DMS79 (cell line): ENCODE measurements around the gene SLC22A4.
A peak's percentile ranks its signal among the peaks of the same experiment; 100 is the strongest.

Experiments used
- DNase-seq: peaks from one replicate; lab custom pipeline; 2025; lab: John Stamatoyannopoulos, UW

Gene SLC22A4

DNA sequence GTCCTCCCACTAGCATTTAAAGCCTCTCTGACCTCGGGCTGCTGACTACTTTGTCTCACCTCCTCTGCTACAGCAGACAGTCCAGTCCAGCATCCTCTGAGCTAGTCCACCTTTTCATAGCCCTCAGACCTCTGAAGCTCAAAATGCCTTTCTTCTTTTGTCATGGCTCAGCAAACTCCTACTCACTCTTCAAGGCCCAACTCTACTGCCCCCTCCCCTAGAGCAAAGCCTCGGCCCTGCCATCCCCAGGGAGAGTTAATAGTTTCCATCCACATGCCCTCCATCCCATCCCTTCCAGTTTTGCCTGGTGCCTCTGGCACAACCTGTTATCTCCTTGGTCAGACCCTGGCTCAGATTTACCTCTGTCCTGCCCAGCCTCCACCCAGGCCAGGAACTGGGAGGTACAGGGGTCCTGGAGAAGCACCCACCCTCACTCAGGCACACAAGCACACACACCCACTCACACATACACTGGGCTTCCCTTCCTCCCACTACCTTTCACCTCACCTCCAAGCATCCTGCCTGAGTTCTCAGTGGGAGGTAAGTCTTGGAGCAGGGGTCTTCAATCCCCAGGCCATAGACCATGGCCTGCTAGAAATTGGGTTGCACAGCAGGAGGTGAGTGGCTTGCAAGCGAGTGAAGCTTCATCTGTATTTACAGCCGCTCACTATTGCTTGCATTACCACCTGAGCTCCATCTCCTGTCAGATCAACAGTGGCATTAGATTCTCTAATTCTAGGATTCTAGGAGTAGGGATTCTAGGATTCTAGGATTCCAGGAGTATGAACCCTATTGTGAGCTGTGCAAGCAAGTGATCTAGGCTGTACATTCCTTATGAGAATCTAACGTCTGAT is 18.6 kb upstream of the SLC22A4 start:
- no peak for DNase-seq

GRCh38 chr5:132277256-132277655 is 16.9 kb upstream of the SLC22A4 start:
- no peak for DNase-seq

GRCh38 chr5:132277971-132278853 is 16.0 kb upstream of the SLC22A4 start:
- no peak for DNase-seq

DNA sequence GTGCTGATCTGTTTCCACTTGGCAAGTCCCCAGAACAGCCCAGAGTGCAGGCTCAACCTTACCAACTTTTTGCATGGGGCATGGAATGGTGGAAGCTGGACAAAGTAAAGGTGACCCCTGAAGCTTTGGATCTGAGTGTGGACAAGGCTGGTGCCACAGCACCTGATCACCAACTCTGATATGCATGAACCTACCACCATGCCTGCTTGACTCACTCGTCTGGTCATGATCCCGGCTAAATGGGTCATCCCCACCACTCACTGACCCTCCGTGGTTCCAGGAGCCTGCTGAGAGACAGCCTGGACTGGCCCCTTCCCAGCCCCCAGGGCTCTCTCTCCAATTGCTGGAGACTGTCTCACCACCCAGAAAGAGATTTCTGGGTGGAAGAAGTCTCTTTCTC is 14.4 kb upstream of the SLC22A4 start:
- DNase-seq: no peak

DNA sequence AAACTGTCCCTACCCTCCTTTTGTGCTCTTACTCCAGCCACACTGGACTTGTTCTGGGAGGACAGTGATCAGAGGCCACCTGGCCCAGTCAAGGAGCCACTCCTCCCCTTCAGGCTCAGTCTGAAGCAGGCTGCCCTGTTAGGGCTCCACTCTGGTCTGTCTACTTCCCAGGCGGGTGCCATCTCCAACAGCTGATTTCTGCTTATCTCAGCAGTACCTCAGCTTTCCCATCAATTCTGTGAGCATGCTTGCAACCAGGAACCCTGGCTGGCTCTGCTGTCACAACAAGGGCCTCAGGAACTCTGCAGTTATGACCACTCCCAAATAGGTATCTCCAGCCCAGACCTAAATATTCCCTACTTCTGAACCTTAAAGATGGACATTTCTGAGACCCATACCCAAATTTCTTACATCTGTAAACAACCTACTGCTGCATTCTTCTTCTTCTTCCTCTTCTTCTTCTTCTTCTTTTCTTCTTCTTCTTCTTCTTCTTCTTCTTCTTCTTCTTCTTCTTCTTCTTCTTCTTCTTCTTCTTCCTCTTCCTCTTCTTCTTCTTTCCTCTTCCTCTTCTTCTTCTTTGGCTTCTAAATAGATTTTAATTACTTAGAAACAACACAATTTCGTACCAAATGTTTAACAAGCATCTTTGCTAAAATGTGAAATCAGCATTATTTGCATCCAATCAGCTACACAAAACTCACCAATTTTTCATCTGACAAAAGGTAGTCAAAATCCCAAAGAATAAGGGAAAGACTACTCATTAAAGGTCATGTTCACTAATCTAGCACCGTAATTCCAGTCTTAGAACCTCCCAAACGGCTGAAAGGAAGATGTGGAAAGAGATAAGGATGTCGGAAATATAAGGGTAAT is 13.6 kb upstream of the SLC22A4 start:
- DNase-seq: no peak

DNA sequence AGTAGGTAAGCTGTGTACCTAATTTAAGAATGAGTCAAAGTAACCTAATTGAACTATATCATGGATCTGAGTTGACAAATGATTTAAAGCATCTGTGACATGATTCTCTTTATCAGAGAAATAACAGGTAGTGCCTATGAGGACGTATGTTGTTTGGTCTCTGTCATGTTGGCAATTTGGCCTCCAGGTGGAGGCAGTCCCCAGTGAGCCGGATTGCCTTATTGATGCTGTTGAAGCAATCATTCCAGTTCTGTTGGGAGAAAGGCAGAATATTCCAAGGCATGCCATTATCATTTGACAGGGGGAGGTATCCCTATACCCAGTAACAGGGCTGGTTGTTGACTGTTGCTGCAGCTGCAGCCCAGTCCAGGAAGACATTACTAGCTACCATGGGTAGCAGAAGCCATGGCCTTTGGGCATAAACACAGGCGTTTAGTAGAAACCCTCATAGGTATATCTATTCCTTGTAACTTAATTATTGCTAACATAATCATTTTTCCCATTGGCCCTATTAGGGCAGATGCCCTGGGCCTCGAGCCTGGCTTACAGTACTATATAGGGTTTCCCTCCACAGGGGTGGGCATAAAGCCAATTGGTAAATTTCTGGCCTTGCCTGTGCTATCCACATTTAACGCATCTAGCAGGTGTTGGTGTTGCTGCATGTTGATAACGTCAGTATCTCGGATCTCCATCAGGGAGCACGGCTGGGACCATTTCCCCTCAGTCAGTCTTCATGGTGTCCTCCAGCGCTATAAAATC is 12.2 kb upstream of the SLC22A4 start:
- no peak for DNase-seq

GRCh38 chr5:132283423-132284043 is 10.7 kb upstream of the SLC22A4 start:
- no peak for DNase-seq

DNA sequence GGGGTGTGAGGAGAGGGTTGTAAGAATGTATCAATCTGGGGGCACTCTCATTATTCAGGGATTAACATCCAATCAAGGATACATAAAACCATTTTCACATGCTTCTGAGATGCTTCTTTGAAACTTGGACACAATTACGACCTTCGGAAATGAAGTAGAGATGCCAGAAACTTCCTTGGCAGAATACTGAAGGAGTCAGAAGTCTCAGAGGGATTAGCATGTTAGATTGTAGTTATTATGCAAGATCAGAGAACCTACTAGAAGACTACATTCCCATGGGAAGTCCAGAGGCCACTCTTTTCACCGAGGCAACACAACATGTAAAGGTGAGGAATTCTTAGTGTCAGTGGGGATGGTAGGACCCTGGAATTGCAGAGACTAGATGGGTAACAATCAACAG is 5.1 kb upstream of the SLC22A4 start:
- no peak for DNase-seq

GRCh38 chr5:132291026-132291425 is 3.2 kb upstream of the SLC22A4 start:
- DNase-seq: no peak

DNA sequence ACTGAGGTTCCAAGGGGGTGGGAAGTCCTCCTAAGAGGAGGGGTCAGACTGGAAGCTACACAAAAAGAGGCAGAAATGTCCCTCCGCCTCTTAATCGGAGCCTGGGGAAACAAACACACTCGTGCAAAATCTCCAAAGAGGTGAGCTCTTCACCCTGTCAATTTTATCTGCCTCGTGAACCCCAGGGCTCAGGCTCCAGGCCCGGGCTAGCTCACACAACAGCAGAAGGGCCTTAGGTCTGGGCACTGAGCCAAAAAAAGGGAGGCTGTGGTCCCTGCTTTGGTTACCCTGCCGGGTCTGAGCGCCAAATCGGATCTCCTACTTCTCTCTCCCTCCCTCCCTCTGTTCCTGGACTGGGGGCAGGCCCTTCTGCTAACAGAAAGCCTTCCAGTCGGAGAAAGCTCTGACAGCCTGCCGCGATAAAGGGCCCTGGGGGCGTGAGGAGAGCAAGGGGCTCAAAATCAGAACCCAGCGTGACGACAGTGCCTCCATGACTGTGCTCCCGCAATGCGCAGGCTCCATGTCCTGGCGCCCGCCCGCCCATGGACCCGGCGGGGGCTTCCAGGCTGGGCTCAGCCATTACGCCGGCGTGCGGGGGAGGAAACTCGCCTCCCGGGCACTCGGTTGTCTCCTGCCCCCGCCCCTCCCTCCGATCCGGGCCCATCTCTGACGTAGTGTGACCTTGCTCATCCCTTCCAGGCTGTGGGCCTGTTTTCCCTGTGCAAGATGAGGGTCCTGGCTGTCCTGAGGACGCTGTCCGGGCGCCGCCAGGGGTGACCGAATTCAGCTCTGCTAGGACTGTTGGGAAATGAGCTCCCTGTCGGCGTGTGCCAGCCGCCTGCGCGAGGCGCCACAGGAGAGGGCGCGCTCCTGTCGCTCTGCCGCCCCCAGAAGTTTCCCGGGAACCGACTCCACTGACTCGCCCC is 865 bp upstream of the SLC22A4 start:
- peak; percentile 74 for DNase-seq

- DNase-seq: no peak
These were observed 722 bp downstream of the SLC22A4 start for GRCh38 chr5:132294728-132295504.

- DNase-seq: no peak
These were observed 1.6 kb downstream of the SLC22A4 start for GRCh38 chr5:132295505-132296411.

- no peak for DNase-seq
These were observed 2.3 kb downstream of the SLC22A4 start for GRCh38 chr5:132296412-132297016.

DNA sequence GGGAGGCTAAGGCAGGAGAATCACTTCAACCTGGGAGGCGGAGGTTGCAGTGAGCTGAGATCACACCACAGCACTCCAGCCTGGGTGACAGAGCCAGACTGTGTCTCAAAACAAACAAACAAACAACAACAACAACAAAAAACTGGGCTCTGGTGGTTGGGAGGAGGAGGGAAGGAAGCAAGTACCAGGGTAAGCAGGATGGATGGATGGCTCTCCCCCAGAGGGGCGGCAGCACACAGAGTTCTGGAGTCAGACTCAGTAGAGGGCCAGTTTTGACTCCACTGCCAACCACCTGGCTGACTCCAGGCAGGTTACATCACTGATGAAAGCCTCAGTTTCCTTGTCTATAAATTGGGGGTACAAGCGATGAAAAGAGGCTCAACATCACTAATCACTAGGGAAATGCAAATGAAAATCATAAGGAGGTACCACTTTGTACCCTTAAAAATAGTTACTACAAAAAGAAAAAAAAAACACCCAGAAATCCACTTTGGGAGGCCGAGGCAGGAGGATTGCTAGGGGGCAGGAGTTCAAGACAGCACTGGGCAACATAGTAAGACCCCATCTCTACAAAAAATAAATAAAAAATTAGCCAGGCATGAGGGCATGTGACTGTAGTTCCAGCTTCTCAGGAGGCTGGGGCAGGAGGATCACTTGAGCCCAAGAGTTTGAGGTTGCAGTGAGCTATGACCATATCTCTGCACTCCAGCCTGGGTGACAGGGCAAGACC is 3.2 kb downstream of the SLC22A4 start:
- no peak for DNase-seq

GRCh38 chr5:132298298-132299212 is 4.4 kb downstream of the SLC22A4 start:
- DNase-seq: no peak

DNA sequence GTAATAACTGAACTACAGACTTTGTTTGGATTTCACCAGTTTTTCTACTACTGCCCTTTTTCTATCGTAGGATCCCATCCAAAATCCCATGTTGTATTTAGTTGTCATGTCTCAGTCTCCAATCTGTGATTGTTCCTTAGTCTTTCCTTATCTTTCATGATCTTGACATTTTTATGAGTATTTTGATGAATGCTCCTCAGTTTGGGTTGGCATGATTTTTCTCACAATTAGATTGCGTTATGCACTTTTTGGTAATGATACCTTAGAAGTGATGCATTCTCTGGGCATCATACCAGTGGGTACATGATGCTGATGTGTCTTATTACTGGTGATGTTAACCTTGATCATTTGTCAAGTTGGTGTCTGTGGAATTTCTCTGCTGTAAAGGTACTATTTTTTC is 5.7 kb downstream of the SLC22A4 start:
- no peak for DNase-seq
